Keratinocyte (primary cell): ENCODE data around the gene POU3F1. TPM values are rescaled to one million over a fixed set of nuclear protein-coding genes. Genes with fewer than 3 reads are reported as not detected.

ENCODE experiments used
- DNase-seq: peaks from one replicate; pipeline ENCODE4 v3.0.0-alpha.2; 2011; ENCODE audit warnings: low read depth, missing footprints, low spot score
- FAIRE-seq: peaks from 2 replicates; lab custom pipeline; 2011; peaks lifted over from hg19 to GRCh38; lab: Jason Lieb, UNC
- H2AFZ ChIP-seq: 2 replicates; pipeline ENCODE4 v1.6.0; 2012; ENCODE audit warnings: low read length, control low read depth, inconsistent platforms; ENCODE audit not compliant: control insufficient read depth
- H3K27ac ChIP-seq: 2 replicates; pipeline ENCODE4 v1.5.1; 2011; ENCODE audit warnings: low read length; ENCODE audit not compliant: control insufficient read depth, insufficient read depth
- H3K27me3 ChIP-seq: 3 replicates; pipeline ENCODE4 v1.6.0; 2011; ENCODE audit warnings: low read length; ENCODE audit not compliant: control insufficient read depth, insufficient read depth; ENCODE audit errors: extremely low read depth
- H3K36me3 ChIP-seq, 2 experiments: 2 replicates in 1 of 2; 3 replicates in 1 of 2; pipeline ENCODE4 v1.5.1; 2011; ENCODE audit warnings: low read length in 2 of 2, mild to moderate bottlenecking in 1 of 2; ENCODE audit not compliant: control insufficient read depth in 2 of 2, insufficient read depth in 2 of 2; ENCODE audit errors: extremely low read depth in 1 of 2
- H3K4me1 ChIP-seq: 3 replicates; pipeline ENCODE4 v1.5.1; 2011; ENCODE audit warnings: low read length; ENCODE audit not compliant: control insufficient read depth, insufficient read depth; ENCODE audit errors: extremely low read depth
- H3K4me2 ChIP-seq: 3 replicates; pipeline ENCODE4 v1.6.0; 2011; ENCODE audit warnings: low read depth, low read length; ENCODE audit not compliant: control insufficient read depth, insufficient read depth; ENCODE audit errors: extremely low read depth
- H3K4me3 ChIP-seq, 3 experiments: fragments of 200-600 bp in 1 of 3; sonication (generic) in 1 of 3; 2 replicates in 2 of 3; 3 replicates in 1 of 3; pipeline ENCODE4 v1.5.1; 2011 to 2016; ENCODE audit warnings: low read length in 3 of 3, mild to moderate bottlenecking in 3 of 3, control low read depth in 2 of 3, inconsistent platforms in 1 of 3, low read depth in 1 of 3, mixed read lengths in 1 of 3, mixed run types in 1 of 3, moderate library complexity in 1 of 3; ENCODE audit not compliant: control insufficient read depth in 2 of 3, insufficient read depth in 2 of 3; ENCODE audit errors: extremely low read depth in 1 of 3
- H3K79me2 ChIP-seq: 2 replicates; pipeline ENCODE4 v1.6.0; 2012; ENCODE audit warnings: low read length; ENCODE audit not compliant: control insufficient read depth, insufficient read depth
- H3K9ac ChIP-seq: 3 replicates; pipeline ENCODE4 v1.6.0; 2011; ENCODE audit warnings: low read length; ENCODE audit not compliant: control insufficient read depth, insufficient read depth; ENCODE audit errors: extremely low read depth
- H3K9me1 ChIP-seq: 3 replicates; pipeline ENCODE4 v1.6.0; 2011; ENCODE audit warnings: low read length; ENCODE audit not compliant: control insufficient read depth, insufficient read depth; ENCODE audit errors: extremely low read depth
- H3K9me3 ChIP-seq: 2 replicates; pipeline ENCODE4 v1.5.1; 2012; ENCODE audit warnings: low read depth, low read length; ENCODE audit not compliant: control insufficient read depth
- H4K20me1 ChIP-seq: 3 replicates; pipeline ENCODE4 v1.6.0; 2011; ENCODE audit warnings: low read length; ENCODE audit not compliant: control insufficient read depth, insufficient read depth; ENCODE audit errors: extremely low read depth
- EZH2 ChIP-seq: IDR thresholded peaks from one replicate; pipeline ENCODE4 v1.6.1; 2012; ENCODE audit warnings: inconsistent platforms, mild to moderate bottlenecking, low read length, moderate library complexity
- dilution Hi-C: fragments of 300-500 bp; cut with MboI; formaldehyde crosslinking; loops from one replicate; pipeline ENCODE4 v1.7.0; 2020; ENCODE audit warnings: low sequenced_read_pairs; ENCODE audit not compliant: extremely low pct_ligation_motif_present
- polyA plus RNA-seq, 5 experiments: library from polyadenylated mRNA; depleted of rRNA in 3 of 5; stranded (reverse) in 3 of 5; stranded (forward) in 1 of 5; unstranded in 1 of 5; fragments of >200 nt; gene quantifications; 1 replicate in 1 of 5; 2 replicates in 3 of 5; 3 replicates in 1 of 5; pipeline versions ENCODE4 v1.2.1 to v1.2.3, GENCODE V29; 2011 to 2012; ENCODE audit warnings: missing spikeins in 2 of 5, low read depth in 1 of 5, low replicate concordance in 1 of 5
- TF ChIP-seq, protein P1 (sequence below), 3 experiments: IDR thresholded peaks in 1 of 3; conservative IDR thresholded peaks in 1 of 3; optimal IDR thresholded peaks in 1 of 3; 2 replicates in 2 of 3; 3 replicates in 1 of 3; pipeline versions ENCODE3 to v1.5.1; 2011; ENCODE audit warnings: low read length in 3 of 3, mild to moderate bottlenecking in 3 of 3, moderate library complexity in 2 of 3, control low read depth in 1 of 3, inconsistent platforms in 1 of 3; ENCODE audit not compliant: insufficient read depth in 2 of 3; ENCODE audit errors: extremely low read depth in 1 of 3

POU3F1 gene
- polyA plus RNA-seq, 1 donor (not counting 4 experiments of a cell fraction or from before 2014, with no cell fraction given), result 0.59 TPM

DNA sequence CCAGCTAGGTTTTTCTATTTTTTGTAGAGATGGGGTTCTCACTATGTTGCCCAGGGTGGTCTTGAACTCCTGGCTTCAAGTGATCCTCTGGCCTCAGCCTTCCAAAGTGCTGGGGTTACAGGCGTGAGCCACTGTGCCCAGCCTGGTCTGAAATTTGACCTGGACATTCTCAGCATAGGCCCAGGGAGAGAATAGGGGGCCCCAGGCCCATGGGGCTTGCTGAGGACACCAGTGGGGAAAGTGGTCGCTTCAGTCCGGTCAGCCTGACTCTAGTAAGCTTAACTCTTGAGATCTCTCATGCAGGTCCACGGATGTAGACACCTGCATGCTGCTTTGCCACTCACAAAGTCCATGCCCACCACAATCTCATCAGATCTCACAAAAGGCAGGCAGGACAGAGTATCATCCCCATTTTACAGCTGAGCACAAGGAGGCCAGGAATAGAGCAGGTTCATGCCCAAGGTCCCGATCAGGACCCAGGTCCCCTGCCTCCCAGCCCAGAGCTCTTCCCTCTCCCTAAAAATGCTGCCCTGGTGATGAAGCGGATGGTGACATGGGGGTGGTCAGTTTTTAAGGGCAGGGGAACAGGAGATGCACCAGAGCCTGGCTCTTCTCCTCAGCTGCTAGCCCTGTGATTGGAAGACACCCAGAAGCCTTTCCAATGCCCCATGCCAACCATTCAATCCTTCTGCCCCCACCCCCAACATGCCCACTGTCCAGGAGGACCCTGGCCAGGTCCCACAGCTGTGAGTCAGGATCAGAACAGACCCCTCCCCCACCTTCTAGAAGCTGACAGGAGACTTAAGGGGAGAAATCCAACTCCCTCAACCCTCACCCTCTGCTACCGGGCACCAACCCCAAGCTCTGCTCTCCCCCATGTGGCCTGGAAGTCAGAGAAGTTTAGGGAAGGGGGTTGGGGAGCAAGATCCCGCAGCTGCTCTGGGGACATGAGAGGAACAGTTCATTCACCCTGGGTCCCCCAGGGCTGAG, 43.0 kb downstream of the POU3F1 start:
- no peak for FAIRE-seq

DNA sequence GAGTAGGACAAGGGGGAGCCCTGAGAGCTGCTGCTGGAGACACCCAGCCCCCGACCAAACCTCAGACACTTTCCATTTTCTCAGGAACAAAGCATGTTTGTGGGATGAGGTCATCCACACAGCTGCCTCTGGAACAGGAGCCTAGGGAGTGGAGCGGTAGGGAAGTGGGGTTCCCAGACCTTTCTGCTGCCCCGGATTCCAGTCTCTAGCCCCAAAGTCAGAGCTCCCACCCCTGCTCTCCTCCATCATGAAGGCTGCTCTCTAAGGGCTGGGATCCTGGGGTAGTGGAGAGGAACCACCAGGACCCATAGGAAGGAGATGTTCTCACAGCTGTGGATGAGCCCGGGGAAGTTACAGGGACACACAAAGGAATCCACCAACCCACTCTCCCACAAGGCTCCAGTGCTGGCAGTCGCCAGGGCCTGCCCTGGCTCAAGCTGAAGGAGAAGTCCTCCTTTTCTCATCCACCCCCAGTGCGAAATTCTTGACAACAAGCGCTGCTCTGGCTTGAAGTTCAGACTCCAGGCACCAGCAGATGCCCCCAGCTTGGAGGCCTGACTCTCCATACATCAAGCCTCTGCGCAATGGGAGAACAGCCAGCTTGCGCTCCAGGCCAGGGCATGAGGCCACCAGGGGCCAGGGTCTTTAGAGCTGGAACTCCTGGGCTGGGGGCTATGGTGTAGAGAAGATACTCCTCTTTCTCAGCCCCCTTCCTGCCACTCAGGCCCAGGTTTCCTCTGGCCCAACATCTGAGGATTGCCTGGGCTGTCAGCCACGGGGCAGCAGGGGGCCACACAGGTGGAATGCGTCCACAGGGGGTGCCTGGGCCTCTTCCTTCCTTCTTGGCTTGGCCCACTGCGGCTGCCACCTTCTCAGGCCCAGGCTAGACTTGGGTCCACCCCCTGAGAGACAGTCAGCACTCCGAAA, 45.8 kb downstream of the POU3F1 start:
- Histone ChIP-seq H3K9me1 (peaks cover 3% of the 10 kb centered on the region), H4K20me1 (no peaks in the 10 kb centered on the region), H3K4me1 (peaks cover 49% of the 10 kb centered on the region), H3K27ac (peak overlapping the region; percentile 90), H3K9ac (peak overlapping the region; percentile 68), H3K4me2 (peak overlapping the region; percentile 89), H3K79me2 (peaks cover 53% of the 10 kb centered on the region), H3K4me3 (peak overlapping the region in 2 of 3 experiments; percentile 46 to 51), H3K9me3 (no peaks in the 10 kb centered on the region), H3K27me3 (no peaks in the 10 kb centered on the region), H3K36me3 (peaks cover 14 to 25% of the 10 kb centered on the region in 2 experiments), H2AFZ (peak overlapping the region; percentile 47)
- dilution Hi-C loops, result no loop called here
- FAIRE-seq, result peak; percentile 84
- TF ChIP-seq, protein P1, sequence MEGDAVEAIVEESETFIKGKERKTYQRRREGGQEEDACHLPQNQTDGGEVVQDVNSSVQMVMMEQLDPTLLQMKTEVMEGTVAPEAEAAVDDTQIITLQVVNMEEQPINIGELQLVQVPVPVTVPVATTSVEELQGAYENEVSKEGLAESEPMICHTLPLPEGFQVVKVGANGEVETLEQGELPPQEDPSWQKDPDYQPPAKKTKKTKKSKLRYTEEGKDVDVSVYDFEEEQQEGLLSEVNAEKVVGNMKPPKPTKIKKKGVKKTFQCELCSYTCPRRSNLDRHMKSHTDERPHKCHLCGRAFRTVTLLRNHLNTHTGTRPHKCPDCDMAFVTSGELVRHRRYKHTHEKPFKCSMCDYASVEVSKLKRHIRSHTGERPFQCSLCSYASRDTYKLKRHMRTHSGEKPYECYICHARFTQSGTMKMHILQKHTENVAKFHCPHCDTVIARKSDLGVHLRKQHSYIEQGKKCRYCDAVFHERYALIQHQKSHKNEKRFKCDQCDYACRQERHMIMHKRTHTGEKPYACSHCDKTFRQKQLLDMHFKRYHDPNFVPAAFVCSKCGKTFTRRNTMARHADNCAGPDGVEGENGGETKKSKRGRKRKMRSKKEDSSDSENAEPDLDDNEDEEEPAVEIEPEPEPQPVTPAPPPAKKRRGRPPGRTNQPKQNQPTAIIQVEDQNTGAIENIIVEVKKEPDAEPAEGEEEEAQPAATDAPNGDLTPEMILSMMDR (optimal IDR thresholded peaks at IDR 0.05 in 1 of 3, IDR thresholded peaks at IDR 0.05 in 1 of 3, conservative IDR thresholded peaks at IDR 0.05 in 1 of 3; ENCODE audit: extremely low read depth in 1 of 3, insufficient read depth in 2 of 3, low read length in 3 of 3), result no peak
- TF ChIP-seq EZH2, result no peak
- DNase-seq, result no peak

More for the DNA sequence above, 43.0 kb downstream of the POU3F1 start:
- Histone ChIP-seq H4K20me1 (no peaks in the 10 kb centered on the region), H3K36me3 (peaks cover 4 to 10% of the 10 kb centered on the region in 2 experiments), H3K9me1 (peaks cover 3% of the 10 kb centered on the region), H3K27me3 (no peaks in the 10 kb centered on the region), H3K4me1 (peaks cover 43% of the 10 kb centered on the region), H3K9me3 (no peaks in the 10 kb centered on the region), H3K79me2 (peaks cover 53% of the 10 kb centered on the region), H3K4me2 (peak overlapping the region; percentile 99), H3K9ac (peak overlapping the region; percentile 88), H3K27ac (peak overlapping the region; percentile 82), H2AFZ (no peak overlapping the region), H3K4me3 (peak overlapping the region; percentile 66 to 91 (median 90))
- DNase-seq, result no peak
- TF ChIP-seq EZH2, result no peak
- TF ChIP-seq, protein P1 (optimal IDR thresholded peaks at IDR 0.05 in 1 of 3, IDR thresholded peaks at IDR 0.05 in 1 of 3, conservative IDR thresholded peaks at IDR 0.05 in 1 of 3; ENCODE audit: extremely low read depth in 1 of 3, insufficient read depth in 2 of 3, low read length in 3 of 3), result no peak
- dilution Hi-C loops, result no loop called here
